ENCODE results near the gene YOD1. TPM values are rescaled to one million over a fixed set of nuclear protein-coding genes. Genes with fewer than 3 reads are reported as not detected.

YOD1 gene
- polyA plus RNA-seq, 1 donor from 2014 or later: 9.3 TPM

DNA sequence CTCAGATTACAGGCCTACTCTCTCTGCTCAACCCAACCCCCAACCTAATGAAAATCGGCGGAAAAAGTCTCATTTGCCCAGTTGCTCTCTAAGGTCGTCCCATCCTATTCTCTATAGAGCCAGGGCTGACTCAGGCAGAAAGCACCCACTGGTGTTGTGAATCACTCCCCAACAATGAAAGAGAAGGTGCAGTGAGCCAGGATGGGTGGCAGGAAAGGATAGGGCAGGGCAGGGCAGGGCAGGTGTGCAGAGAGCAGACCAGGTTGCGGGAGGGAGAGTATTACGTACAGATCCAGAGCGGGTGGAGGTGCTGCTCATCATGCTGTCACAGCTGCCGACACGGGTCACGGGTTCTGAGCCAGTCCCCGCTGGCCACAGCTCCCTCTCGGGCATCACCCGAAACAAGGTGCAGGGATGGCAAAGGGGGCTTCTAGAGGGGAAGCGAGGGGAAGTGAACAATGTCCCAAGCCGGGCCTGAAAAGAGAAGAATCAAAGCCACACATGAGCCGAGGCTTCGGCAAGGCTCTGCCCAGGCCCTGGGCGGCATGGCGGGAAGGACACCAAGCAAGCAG, 23.7 kb downstream of the YOD1 start:
- H2AFZ ChIP-seq (ENCODE audit: low read depth, low read length): no peak overlapping the region
- no peak overlapping the region for H3K27ac ChIP-seq (ENCODE audit: low read length)
- no peaks in the 10 kb centered on the region for H3K27me3 ChIP-seq (ENCODE audit: insufficient read depth, low read depth, low read length)
- H3K9ac ChIP-seq (ENCODE audit: low read length): no peak overlapping the region
- no peaks in the 10 kb centered on the region for H3K9me3 ChIP-seq (ENCODE audit: low read length)
- H3K36me3 ChIP-seq (ENCODE audit: insufficient read depth, low read length): no peaks in the 10 kb centered on the region
- H3F3A ChIP-seq (ENCODE audit: insufficient read depth, low read length, poor library complexity, severe bottlenecking): no peaks in the 10 kb centered on the region
- H3K9me2 ChIP-seq (ENCODE audit: insufficient read depth, low read length): no peaks in the 10 kb centered on the region
- H4K20me1 ChIP-seq (ENCODE audit: insufficient read depth): no peaks in the 10 kb centered on the region
- H3K4me3 ChIP-seq (ENCODE audit: low read length): no peak overlapping the region
- TF ChIP-seq CTCF (IDR thresholded peaks at IDR 0.05; ENCODE audit: poor library complexity, severe bottlenecking) (no peak), EP300 (conservative IDR thresholded peaks at IDR 0.05; ENCODE audit: poor library complexity, severe bottlenecking) (no peak), POLR2AphosphoS5 (IDR thresholded peaks at IDR 0.05) (no peak), TAF1 (IDR thresholded peaks at IDR 0.05; ENCODE audit: low read depth) (no peak), EZH2 (IDR thresholded peaks at IDR 0.05; ENCODE audit: borderline replicate concordance, insufficient read depth, low read length, poor library complexity, severe bottlenecking) (no peak), MXI1 (conservative IDR thresholded peaks at IDR 0.05; ENCODE audit: poor library complexity, severe bottlenecking) (no peak), REST (IDR thresholded peaks at IDR 0.05; ENCODE audit: borderline replicate concordance) (no peak), RAD21 (conservative IDR thresholded peaks at IDR 0.05) (no peak), SMC3 (conservative IDR thresholded peaks at IDR 0.05; ENCODE audit: poor library complexity) (no peak)
- H3K4me2 ChIP-seq (ENCODE audit: low read length): no peak overlapping the region
- H3K79me2 ChIP-seq (replicated peaks; ENCODE audit: insufficient read depth, low read length): no peaks in the 10 kb centered on the region

- no peaks in the 10 kb centered on the region for H3F3A ChIP-seq (ENCODE audit: insufficient read depth, low read length, poor library complexity, severe bottlenecking)
- no peaks in the 10 kb centered on the region for H3K9me2 ChIP-seq (ENCODE audit: insufficient read depth, low read length)
- no peak overlapping the region for H3K27ac ChIP-seq (ENCODE audit: low read length)
- TF ChIP-seq MXI1 (conservative IDR thresholded peaks at IDR 0.05; ENCODE audit: poor library complexity, severe bottlenecking) (no peak), CTCF (IDR thresholded peaks at IDR 0.05; ENCODE audit: poor library complexity, severe bottlenecking) (no peak), EP300 (conservative IDR thresholded peaks at IDR 0.05; ENCODE audit: poor library complexity, severe bottlenecking) (no peak), TAF1 (IDR thresholded peaks at IDR 0.05; ENCODE audit: low read depth) (no peak), POLR2AphosphoS5 (IDR thresholded peaks at IDR 0.05) (no peak), EZH2 (IDR thresholded peaks at IDR 0.05; ENCODE audit: borderline replicate concordance, insufficient read depth, low read length, poor library complexity, severe bottlenecking) (no peak)
- H3K27me3 ChIP-seq (ENCODE audit: insufficient read depth, low read depth, low read length): no peaks in the 10 kb centered on the region
- H3K79me2 ChIP-seq (replicated peaks; ENCODE audit: insufficient read depth, low read length): no peaks in the 10 kb centered on the region
- H3K4me2 ChIP-seq (ENCODE audit: low read length): no peak overlapping the region
- no peak overlapping the region for H3K4me3 ChIP-seq (ENCODE audit: low read length)
- H3K9me3 ChIP-seq (ENCODE audit: low read length): no peaks in the 10 kb centered on the region
- no peak overlapping the region for H2AFZ ChIP-seq (ENCODE audit: low read depth, low read length)
- no peaks in the 10 kb centered on the region for H3K36me3 ChIP-seq (ENCODE audit: insufficient read depth, low read length)
- H3K9ac ChIP-seq (ENCODE audit: low read length): no peak overlapping the region
- no peaks in the 10 kb centered on the region for H4K20me1 ChIP-seq (ENCODE audit: insufficient read depth)
Observed at GRCh38 chr1:207026104-207026534, 24.9 kb downstream of the YOD1 start.

Data from neural cell (in vitro differentiated cells).